Stimulated activated CD8-positive, alpha-beta memory T cell treated with anti-CD3 and anti-CD28 coated beads, Interleukin-12 subunit alpha, Interleukin-12 subunit beta, amount 100 ng/mL, for 24 hours (primary cell): ENCODE measurements around the gene PDAP1.
"Not testable (repeated sequence)": the region's sequence is repeated elsewhere in the genome, so short reads cannot be mapped to it uniquely, and the experiment has no call there.

Experiments used
- DNase-seq: peaks from one replicate; pipeline ENCODE4 v3.0.0-alpha.2; 2020; ENCODE audit errors: extremely low read depth

The PDAP1 gene

DNA sequence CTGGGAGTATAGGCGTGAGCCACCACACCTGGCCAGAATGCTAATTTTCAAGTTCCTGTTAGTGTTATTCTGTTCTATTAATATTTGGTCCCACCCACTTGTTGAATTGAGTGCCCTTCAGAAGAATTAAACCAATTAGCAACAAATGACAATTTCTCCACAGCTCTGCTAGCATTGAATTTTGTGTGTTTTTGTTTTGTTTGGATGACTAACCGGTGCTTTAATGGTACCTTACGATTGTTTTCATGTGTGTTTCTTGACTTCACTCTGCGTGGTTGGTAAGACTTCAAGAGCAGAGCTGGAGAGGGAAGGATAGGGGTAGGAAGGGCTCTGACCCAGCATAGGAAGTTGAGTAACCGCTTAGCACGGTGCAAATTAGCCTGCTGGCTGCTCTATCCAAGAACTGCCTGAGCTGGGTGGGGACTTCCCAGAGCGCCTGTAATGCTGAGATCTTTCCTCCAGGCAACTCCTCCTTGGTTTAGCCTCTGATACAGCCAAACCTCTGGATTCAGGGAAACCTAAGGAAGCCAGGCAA lies 29.3 kb downstream of the PDAP1 start:
- no peak for DNase-seq

DNA sequence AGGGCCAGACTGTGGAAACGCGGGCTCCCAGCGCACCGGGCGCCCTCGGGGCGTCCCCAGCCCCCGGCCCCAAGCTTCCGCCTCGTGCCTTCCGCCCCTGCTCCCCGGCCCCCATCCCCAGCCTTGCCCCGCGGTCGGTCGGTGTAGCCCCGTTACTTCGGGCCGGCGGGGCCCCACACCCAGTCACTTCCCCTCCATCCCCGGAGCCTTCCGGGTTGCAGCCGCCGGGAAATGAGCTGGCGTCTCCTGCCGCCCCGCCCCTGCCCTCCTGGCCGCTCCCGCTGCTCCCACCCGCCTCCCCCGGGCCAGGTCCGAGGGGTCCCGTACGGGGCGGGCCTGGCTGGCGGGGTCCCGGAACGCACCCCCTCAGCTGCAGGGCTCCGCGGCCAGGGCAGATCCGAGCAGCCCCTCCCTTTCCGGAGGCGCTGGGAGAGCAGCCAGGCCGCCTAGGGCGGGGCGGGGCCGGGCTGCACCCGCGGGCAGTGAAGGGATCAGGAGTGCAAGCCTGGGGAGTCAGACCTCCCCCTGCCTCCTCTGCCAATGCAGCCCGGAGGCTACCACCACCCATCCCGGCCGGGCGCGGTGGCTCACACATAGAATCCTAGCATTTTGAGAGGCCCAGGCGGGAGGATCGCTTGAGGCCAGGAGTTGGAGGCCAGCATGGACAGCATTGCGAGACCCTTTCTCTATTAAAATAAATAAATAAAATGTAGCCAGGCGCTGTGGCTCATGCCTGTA lies 33.2 kb downstream of the PDAP1 start:
- DNase-seq: no peak

DNA sequence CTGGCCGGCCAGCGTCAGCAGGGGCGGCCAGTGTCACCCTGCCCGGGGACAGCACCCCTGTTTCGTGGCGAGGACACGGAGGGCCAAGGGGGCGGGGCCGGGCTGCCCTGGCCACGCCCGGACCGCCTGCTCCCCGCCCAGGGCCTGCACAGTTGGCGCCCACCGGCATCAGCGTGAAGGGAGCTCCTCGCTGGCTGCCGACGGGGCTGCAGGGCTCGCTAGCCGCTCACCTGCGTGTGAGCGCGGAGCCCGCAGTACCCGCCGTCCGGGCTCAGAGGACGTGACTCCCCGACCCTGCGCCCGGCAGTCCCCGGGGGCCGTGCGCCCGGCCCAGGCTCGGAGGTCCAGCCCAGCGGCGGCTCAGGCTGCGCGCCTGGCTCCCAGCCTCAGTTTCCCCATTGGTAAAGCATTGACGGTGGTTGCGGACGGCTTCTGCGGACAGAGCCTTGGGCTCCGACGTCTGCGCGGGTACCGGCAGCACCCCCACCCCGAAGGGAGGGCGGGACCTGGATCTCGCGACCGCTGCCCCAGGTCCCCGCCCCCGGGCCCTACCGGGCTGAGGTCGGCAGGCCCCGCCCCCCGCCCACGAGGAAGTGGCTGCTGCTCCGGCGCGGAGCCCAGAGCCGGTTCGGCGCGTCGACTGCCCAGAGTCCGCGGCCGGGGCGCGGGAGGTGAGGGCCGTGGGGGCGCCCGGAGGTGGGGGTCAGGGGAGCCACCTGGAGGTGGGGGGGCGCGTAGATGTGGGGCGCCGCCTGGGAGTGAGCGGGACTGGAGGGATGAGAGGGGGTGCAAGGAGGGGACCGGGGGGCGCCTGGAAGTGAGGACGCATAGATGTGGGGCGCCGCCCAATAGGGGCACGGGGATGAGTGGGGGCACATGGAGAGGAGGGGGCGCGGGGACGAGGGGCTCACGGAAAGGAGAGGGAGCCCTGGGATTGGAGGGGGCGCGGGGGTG lies 34.0 kb downstream of the PDAP1 start, which contains the start of gene ARPC1B:
Gene ARPC1B, plus strand, starts transcription at position 620 of the 954 bp plus-strand sequence. CDS start 10,985 bp downstream, outside the sequence.
- peak; percentile 77 for DNase-seq

DNA sequence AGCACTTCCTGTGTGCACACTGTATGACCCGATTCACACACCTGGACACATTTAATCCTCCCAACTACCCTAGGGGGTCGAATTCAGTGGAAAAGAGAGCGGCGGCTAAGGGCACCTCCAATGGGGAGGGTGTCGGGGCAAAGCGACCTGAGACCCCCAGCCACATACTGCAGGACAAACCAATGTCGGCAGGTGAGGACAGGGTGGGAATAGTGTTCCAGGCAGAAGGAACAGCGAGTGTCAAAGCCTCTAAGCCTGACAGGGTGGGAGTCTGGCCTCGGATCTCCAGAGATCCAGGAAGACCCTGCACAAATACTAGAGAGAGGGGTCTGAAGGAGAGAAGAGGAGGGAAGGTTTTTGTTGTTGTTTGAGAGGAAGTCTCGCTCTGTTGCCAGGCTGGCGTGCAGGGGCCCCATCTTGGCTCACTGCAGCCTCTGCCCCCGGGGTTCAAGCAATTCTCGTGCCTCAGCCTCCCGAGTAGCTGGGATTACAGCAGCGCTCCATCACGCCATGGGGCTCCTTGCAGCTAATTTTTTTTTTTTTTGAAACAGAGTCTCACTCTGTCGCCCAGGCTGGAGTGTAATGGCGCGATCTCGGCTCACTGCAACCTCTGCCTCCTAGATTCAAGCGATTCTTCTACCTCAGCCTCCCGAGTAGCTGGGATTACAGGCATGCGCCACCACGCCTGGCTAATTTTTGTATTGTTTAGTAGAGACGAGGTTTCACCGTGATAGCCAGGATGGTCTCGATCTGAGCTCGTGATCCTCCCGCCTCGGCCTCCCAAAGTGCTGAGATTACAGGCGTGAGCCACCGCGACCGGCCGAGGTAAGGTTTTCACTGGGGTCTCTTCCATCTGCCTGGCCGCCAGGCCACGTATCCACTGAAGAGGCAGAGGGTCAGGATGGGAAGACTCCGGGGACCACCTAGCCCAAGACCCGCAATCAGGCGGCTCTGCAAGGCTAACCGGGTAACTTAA lies 35.0 kb downstream of the PDAP1 start:
- no peak for DNase-seq

DNA sequence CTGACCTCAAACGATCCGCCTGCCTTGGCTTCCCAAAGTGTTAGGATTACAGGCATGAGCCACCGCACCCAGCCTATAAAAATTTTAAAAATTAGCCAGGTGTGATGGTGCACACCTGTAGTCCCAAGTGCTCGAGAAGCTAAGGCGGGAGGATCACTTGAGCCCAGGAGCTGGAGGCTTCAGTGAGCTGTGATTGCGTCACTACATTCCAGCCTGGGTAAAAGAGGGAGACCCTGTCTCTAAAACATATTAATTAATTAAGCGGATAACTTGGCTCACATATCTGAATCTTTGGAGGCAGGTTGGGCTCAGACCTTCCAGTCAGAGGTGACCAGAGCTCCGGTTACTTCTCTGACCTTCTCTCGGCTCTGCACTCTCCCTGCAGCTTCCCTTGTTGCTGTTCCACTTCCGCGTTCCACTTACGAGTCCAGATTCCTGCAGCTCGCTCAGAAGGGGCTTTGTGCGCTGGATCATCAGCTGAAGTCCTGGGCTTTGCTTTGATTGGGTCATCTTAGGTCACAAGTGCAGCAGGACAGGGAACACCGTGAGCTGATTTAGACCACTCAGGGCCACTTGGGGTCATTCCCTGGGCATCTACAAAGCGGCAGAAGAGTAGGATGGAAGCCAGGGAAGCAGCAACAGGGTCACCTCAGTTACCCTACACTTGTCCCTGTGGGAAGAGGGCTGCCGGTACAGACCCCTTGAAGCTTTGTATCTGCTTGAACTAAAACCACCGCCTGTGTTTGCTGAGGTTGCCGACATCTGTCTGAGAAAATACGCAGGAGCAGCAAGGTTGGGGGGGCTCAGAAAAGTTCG lies 35.9 kb downstream of the PDAP1 start:
- DNase-seq: no peak

DNA sequence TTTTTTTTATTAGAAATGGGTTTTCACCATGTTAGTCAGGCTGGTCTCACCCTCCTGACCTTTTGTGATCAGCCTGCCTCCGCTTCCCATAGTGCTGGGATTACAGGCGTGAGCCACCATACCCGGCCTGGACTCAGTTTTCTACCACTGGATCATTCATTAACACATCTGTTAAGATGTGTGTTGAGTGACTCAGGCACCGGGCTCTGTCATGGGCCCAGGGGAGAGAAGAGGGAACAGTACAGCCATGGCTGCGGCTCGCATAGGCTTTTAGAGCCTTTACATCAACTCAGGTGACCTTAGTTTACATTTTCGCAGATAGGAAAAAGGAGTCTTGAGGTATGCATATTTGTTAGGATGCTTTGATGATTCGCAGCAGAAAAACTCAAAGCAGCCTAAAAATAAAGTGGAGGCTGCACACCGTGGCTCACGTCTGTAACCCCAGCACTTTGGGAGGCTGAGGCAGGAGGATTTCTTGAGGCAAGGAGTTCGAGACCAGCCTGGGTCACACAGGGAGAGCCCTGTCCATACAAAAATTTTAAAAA lies 36.9 kb downstream of the PDAP1 start:
- DNase-seq: no peak

DNA sequence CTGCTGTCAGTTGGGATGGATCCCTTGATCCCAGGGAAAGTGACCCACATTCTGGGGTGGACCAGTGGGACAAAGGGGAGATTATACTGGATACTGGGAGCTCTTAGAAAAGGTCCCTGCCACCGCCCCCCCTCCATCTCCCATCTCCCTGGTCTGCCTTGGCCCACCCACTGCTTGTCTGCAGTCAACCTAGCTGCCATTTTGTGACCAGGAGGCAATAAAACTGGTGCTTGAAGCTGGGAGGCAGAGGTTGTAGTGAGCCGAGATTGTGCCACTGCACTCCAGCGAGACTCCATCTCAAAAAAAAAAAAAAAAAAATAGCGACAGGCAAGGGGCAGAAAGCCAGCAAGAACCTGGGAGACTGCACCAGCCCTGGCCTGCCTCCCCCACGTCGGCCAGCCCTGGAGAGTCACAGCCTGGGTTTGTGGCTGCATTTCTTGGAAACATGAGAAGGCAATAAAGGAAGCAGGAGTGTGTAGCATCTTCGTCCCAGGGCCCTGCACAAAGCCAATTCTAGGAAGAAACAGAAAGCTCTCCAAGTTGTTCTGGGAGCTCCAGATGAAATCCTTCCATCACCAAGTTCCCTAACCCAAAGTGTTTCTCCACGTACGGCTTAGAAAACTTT lies 38.5 kb downstream of the PDAP1 start:
- no peak for DNase-seq

DNA sequence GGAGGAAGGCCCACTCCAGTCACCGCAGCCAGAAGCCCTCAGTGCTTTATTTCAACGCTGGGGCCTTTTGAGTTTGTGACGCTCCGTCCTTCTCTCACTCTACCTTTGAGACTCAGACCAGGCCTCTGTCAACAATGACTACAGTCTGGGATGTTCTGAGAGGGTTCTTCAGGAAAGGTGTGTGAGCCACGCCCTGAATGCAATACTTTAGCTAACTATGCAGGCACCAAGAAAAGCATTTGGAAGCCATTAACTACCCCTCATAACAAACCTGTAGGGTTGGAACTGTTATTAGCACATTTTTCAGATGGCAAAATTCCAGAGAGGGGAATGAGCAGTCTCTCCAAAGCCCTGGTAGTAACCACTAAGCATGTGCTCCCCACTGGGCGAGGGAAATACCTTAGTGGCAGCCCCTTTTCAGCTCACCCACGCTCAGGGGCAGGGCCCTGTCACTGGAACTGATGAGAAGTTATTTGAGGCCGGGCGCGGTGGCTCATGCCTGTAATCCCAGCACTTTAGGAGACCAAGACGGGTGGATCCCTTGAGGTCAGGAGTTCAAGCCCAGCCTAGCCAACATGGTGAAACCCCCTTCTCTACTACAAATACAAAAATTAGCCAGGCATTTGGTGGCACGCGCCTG lies 39.5 kb downstream of the PDAP1 start:
- DNase-seq: no peak

DNA sequence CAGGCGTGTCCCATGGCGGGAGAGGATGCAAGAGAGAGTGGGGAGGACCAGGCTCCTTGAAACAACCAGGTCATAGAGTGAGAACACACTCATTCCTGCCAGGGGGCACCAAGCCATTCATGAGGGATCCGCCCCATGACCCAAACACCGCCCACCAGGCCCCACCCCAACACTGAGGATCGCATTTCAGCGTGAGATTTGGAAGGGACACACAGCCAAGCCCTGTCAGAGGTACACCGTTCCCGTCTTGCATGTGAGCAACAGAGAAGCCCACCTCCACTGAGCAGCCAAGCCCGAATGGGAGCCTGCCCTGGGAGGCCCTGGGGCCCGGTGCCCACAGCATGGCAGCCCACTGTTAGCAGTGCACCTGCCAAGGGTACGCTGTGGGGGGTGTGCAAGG lies 41.8 kb downstream of the PDAP1 start:
- no peak for DNase-seq

DNA sequence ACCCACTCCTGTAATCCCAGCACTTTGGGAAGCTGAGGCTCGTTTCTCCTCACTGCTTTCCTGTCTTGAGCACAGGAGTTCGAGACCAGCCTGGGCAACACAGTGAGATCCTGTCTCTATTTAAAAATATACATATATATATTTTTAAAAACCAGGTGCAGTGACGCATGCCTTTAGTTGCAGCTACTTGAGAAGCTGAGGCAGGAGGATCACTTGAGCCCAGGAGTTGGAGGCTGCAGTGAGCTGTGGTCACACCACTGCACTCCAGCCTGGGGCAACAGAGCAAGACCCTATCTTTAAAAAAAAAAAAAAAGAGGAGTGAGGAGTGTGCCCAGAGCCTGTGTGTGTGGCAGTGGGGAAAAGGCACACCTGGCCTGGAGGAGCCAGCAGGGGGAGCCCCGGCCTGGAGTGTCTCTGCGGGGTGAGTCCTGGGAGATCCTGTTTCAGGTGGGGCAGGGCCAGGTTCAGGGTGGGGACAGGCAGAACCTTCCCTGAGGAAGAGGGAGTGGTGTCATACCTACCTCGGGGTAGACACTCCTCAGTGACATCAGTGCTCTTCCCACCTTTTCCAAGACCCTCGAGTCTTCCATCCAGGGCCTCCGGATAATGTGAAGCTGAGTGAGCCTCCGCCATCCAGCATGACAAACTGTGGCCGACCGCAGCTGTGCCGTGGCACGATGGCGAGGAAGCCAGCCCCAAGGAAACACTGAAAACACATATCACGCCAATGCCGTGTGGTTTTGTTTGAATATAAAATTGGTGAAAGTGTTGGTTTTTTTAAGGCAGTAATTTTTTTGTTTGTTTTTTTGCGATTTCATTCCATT lies 42.9 kb downstream of the PDAP1 start:
- DNase-seq: no peak

DNA sequence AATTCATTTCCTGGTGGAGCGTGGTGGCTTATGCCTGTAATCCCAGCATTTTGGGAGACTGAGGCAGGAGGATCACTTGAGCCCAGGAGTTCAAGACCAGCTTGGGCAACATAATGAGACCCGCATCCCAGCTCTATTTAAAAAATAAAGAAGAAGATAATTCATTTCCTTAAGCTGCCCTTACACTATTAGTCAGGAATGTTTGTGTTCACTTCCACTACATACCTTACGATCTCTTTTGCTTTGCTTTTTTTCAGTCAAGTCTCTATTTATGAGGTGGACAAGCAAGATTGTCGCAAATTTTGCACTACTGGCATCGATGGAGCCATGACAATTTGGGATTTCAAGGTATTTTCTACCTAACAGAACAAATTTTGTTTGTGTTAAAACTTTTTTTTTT lies 45.1 kb downstream of the PDAP1 start:
- no peak for DNase-seq

DNA sequence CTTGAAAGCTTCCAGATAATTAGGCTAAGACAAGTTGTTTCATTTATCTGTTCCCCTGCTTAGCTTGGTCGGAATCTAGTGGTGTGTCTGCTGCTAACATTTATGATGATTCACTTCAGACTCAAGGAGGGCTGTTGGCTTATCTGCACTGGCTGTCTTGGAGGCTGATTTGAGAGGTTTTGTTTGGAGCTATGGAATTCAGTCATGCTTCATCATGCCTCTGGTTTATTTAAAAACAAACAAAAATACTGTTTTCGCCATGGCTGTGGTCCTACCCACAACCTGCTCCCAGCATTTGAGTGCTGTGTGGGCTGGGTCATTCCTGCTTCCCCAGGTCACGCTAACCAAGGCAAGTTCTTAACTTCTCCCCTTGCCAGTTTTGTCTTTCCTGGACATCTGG lies 45.6 kb downstream of the PDAP1 start:
- no peak for DNase-seq

DNA sequence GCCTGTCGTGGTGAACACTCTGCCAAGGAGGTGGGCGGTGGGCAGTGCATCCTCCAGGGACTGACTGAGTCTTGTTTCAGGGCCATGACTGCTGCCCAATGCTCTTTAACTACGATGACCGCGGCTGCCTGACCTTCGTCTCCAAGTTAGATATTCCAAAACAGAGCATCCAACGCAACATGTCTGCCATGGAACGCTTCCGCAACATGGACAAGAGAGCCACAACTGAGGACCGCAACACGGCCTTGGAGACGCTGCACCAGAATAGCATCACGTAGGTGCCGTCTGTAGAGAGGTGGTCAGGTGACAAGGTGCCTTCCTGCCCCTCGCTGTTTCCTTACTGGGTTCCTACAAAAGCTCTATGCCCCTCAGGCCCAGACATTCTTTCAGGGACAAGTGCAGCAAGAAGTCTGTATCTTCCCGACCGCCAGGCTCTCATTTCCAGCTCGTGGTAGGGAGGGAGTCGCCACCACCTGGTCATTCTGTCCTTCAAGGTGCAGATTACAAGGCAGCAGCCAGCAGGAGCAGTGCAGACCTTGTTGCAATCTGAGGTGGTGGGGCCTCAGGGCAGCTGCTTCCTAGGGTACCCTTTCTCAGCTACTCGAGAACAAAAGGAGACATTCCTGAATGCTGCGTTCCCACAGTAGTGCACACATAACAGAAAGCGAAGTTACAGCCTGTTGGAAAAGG lies 48.8 kb downstream of the PDAP1 start:
- no peak for DNase-seq

DNA sequence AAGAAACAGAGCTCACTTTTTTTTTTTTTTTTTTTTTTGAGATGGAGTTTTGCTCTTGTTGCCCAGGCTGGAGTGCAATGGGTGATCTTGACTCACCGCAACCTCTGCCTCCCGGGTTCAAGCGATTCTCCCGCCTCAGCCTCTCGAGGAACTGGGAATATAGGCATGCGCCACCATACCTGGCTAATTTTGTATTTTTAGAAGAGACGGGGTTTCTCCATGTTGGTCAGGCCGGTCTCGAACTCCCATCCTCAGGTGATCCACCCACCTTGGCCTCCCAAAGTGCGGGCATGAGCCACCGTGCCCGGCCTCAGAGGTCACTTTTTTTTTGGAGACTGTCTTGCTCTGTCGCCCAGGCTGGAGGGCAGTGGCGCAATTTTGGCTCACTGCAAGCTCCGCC lies 49.9 kb downstream of the PDAP1 start:
- DNase-seq: not testable (repeated sequence)

DNA sequence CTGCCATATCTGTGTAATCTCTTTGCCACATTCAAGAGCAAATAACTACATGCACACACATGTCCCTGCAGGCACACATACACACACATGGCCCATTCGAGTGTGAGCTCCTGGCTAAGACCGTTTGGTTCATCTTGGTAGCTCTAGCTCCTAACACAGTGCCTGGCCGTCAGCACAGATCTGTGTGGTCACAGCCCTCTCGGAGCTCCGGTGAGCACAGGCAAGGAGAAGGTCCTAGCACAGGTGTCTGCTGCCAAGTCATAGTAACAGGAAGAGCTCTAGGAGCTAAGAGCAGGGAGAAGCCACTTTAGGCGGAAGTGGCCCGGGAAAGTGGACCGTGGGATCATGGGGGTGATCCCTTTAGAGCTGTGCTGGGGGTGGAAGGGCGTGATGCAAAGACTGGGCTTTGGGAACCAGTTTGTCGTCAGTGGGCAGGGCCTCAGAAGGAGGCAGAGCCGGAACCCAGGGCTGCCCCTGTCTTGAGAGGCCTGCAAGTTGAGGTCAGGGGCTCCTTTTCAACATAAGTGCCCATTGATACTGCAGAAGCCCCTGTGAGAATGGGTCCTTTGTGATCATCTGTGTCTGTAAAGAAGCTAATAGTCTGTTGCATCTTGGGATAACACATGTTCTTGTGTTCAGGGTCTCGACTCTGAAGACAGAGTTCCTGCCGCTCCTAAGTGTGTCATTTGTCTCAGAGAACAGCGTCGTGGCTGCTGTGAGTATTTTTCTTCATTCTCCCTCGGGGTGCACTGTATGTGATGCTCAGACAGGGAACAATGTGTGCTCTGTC lies 50.5 kb downstream of the PDAP1 start:
- DNase-seq: no peak

DNA sequence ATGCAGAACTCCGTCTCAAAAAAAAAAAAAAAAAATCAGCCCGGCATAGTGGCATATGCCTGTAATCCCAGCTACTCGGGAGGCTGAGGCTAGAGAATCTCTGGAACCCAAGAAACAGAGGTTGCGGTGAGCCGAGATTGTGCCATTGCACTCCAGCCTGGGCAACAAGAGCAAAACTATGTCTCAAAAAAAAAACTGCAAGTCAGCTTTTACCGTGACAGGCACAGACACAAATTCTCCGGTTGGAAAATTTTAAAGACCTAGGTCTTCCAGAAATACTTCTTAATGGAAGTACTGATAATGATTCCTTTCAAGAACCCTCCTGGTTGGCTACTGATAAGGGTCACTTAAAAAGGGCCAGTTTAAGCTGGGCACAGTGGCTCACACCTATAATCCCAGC lies 53.3 kb downstream of the PDAP1 start:
- DNase-seq: no peak

DNA sequence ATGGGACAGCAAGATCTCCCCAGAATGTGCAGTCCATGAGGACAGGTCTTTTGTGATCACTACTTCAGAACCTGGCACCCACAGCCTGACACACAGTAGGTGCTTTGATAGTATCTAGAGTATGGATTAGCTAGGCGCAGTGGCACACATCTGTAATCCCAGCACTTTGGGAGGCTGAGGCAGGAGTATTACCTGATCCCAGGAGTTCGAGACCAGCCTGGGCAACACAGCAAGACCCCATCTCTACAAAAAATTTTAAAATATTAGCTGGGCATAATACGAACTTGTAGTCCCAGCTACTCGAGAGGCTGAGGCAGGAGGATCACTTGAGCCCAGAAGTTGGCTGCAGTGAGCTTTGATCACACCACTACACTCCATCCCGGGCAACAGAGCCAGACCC lies 56.1 kb downstream of the PDAP1 start:
- no peak for DNase-seq
